Glomerular visceral epithelial cell (primary cell): ENCODE measurements around the gene BEX4.
A peak's percentile ranks its signal among the peaks of the same experiment; 100 is the strongest.
"Not testable (repeated sequence)": the region's sequence is repeated elsewhere in the genome, so short reads cannot be mapped to it uniquely, and the experiment has no call there.

Experiments
- DNase-seq: peaks from one replicate; pipeline ENCODE4 v3.0.0-alpha.2; 2016; ENCODE audit errors: extremely low spot score

Gene BEX4

GRCh38 chrX:103214870-103215424 is at the start of gene BEX4:
TSS of gene BEX4 (plus strand) at chrX:103215108. CDS start at chrX:103216154, 1,046 bp downstream.
- peak; percentile 80 for DNase-seq

GRCh38 chrX:103170216-103170615 is 44.7 kb upstream of the BEX4 start:
- DNase-seq: peak; percentile 12

- no peak for DNase-seq
These were observed 43.6 kb upstream of the BEX4 start for GRCh38 chrX:103171353-103171752.

GRCh38 chrX:103175256-103175655 is 39.7 kb upstream of the BEX4 start:
- DNase-seq: not testable (repeated sequence)

- peak; percentile 43 for DNase-seq
These were observed 38.8 kb upstream of the BEX4 start for GRCh38 chrX:103175944-103176753.

- no peak for DNase-seq
These were observed 37.4 kb upstream of the BEX4 start for GRCh38 chrX:103177556-103177955.

- no peak for DNase-seq
These were observed 31.0 kb upstream of the BEX4 start for GRCh38 chrX:103183912-103184311.

GRCh38 chrX:103187953-103188475 is 26.9 kb upstream of the BEX4 start:
- DNase-seq: no peak

GRCh38 chrX:103197721-103198306 is 17.1 kb upstream of the BEX4 start:
- DNase-seq: no peak

- not testable (repeated sequence) for DNase-seq
These were observed 16.2 kb upstream of the BEX4 start for GRCh38 chrX:103198668-103199067.

- DNase-seq: no peak
These were observed 13.9 kb upstream of the BEX4 start for GRCh38 chrX:103201041-103201440.

- no peak for DNase-seq
These were observed 4.9 kb upstream of the BEX4 start for GRCh38 chrX:103210056-103210455.

GRCh38 chrX:103211012-103211715 is 3.7 kb upstream of the BEX4 start:
- DNase-seq: peak; percentile 28

GRCh38 chrX:103212749-103213457 is 2.0 kb upstream of the BEX4 start:
- no peak for DNase-seq

GRCh38 chrX:103215425-103215991 is 600 bp downstream of the BEX4 start:
- peak; percentile 30 for DNase-seq

- no peak for DNase-seq
These were observed 5.8 kb downstream of the BEX4 start for GRCh38 chrX:103220511-103221323.

GRCh38 chrX:103225918-103226317 is 11.0 kb downstream of the BEX4 start:
- DNase-seq: not testable (repeated sequence)

- DNase-seq: no peak
These were observed 18.4 kb downstream of the BEX4 start for GRCh38 chrX:103233263-103233662.

- no peak for DNase-seq
These were observed 20.0 kb downstream of the BEX4 start for GRCh38 chrX:103234869-103235268.

GRCh38 chrX:103235608-103236007 is 20.7 kb downstream of the BEX4 start:
- not testable (repeated sequence) for DNase-seq
